NCI-H1092 (cell line): Measurements from ENCODE around the gene PRR20G.

Experiments used
- DNase-seq: peaks from one replicate; lab custom pipeline; 2025; lab: John Stamatoyannopoulos, UW

PRR20G gene

DNA sequence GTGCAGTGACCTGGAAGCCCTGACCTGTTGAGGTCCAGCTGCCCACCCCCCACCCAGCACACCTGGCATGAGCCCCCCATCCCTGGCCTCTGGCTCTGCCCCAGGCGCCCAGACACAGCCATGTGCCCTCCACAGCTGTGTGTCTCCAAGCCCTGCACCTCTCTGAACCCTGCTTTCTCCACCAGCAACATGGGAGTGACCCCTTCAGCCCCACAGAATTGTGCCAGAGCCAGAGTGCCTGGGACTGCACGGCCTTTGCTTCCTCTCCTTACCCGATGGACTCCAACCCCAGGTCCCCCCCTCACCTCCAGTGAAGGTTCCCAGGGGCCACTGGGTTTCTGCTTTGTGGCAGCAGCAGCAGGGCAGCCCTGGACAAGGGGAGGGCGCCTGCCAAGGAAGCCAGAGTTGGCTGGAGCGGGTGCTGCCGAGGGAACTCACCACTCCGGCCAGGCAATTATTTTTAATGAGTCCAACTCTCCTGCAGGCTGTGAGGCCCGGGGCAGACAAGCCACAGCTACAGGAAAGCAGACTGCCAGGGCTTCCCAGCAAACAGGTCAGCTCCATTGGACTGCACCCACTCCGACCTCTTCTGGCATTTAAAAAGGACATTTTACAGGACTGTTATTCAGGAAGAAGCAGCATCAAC is 24.1 kb downstream of the PRR20G start:
- no peak for DNase-seq

DNA sequence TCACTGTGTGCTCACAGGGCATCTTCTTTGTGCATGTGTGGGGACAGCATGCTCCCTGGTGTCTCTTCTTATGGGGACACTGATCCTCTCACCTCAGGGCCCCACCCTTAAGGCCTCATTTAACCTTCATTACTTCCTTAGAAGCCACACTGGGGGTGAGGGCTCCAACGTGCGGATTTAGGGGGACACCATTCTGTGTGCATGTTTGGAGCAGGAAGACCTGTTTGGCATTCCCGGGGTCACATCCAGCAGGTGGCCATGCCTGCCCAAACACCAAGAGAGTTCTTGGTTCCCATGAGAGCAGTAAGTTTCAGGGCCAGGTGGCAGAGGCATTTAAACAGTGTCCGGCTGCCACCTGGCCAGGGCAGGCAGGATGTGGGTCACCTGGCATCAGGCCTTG is 24.8 kb downstream of the PRR20G start:
- DNase-seq = no peak

DNA sequence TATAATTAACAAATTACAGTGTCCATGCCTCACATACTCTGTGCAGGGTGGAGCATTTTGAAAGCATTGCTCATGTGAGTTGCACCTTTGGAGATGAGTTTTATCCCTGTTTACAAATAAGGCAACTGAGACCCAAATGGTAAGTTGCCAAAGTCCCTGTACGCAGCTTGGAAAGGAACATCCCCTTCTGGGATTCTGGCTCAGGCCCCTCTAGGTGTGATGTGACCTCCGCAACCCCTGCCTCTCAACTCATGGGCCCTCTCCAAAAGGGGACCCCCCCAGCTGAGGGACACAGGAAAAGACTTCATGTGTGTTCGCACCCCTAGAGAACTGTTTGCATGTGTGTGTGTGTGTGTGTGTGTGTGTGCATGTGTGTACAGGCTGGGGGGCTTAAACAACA is 25.3 kb downstream of the PRR20G start:
- DNase-seq = no peak

DNA sequence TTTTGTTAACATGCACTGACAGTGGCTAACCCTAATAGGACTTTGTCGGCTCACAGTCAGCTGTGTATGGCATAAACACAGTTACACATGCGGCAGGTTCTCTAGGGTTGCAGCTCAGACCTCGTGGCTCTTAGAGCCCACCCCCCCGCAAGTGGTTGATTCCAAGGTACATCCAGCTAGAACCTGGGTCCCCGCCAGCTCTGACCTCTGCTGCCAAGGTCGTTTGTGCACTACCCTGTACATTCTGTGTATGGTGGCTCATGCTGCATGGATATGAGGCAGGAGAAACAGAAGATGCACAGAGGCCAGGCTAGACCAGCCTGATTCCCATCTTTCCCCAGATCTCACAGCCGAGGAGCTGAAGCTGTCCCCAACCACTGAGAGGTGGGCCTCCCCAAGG is 25.9 kb downstream of the PRR20G start:
- no peak for DNase-seq

DNA sequence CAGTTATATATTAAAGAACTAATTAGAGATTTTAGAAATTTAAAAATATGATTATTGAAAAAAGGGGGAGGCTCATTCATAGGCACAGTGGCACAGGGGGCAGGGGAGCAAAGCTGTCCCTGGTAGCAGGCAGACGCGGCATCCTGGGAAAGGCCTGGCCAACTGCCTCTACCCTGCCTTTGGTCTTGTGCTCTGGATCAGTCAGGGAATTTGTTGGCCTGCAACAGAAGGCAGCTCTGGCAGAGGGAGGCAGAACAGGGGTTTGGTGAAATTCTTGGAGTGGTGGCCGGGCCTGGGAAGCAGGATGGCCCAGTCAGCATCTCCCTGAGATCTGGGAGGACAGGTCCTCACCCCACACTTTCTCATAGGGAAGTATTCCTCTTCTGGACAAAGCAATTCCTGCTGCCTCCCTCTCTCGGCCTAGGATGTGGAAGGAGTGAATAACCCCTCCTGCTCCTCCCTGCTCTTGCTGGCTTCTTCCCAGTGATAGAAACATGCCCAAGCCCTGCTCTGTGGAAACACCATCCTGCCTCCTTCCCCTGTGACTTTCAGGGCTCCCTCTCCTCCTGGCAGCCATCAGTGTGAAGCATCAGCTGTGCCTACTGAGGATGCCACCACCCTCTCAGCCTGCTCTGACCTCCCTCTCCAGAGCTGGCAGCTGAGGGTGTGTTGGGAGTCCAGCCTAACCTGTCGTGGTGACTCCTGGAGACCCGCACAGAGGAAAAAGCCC is 26.9 kb downstream of the PRR20G start:
- DNase-seq = no peak

DNA sequence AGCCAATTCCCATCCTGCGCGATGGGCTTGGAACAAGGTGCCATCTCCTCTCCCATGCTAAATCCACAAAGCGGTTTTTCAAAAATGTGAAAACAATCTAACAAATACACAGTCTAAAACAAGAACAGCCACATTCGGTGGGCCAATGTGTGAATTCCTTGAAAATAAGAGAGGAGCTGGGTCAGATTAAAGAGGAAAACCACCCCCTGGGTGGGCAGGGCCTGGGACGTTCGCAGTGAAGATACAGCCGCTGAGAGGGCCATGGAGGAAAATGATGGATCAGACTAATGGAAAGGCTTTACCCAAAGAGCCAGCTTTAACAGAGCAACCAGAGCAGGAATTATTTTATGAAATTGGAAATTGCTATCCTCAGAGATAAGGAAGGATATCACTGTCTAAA is 27.4 kb downstream of the PRR20G start:
- DNase-seq = no peak

DNA sequence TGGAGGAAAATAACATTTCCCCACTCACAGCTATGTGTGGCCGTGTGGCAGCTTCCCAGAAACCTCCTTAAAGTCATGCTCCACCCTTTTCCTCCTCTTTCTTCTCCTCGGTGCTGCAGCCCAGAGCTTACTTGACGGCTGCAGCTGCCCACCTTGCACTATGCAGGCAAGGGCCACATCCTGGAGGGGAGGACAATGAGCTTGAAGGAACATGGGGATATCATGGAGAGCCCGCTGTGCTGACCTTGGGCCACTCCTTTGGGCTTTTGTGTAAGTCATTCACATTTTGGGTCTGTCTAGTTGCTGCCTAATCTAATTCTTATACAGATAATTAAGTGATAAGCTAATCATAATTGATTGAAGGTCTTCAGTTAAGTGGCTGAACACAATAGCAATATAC is 28.0 kb downstream of the PRR20G start:
- no peak for DNase-seq

DNA sequence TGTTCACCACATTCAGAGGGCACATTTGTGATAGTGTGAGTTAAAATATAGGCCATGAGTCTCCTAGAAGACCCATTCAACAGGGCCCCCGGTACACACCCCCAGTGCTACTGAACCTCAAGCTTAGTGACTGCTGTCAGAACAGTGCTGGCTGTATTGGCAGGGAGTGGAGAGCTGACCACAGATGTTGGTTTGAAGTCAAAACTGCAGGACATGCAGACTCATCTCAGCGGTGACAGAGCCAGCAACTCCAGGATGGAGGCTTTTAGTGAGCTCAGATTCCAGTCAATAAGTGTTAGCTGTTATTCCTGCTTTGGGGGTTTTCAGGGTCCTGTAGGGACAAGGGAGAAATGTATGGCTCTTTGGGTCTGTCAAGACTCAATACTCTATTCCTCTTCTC is 29.1 kb downstream of the PRR20G start:
- DNase-seq = no peak

DNA sequence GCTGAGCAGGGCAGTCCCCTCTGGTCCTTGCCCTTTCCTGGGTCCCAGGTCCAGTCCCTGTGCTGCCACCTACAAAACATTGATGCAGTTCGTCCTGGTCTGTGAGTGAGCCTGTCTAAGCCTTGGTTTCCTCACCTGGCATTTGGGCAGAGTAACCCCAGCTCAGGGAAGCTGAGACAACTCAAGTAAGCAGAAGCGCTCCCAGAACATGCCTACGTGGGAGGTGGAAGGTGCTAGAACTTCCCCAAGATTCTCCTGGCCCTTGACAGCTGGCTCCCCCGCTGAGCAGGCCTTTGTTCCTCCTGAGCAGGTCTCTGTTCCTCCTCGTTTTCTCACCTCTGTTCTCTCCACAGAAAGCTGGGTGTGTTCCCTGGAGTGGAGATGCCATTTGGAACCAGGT is 30.5 kb downstream of the PRR20G start:
- DNase-seq = no peak

DNA sequence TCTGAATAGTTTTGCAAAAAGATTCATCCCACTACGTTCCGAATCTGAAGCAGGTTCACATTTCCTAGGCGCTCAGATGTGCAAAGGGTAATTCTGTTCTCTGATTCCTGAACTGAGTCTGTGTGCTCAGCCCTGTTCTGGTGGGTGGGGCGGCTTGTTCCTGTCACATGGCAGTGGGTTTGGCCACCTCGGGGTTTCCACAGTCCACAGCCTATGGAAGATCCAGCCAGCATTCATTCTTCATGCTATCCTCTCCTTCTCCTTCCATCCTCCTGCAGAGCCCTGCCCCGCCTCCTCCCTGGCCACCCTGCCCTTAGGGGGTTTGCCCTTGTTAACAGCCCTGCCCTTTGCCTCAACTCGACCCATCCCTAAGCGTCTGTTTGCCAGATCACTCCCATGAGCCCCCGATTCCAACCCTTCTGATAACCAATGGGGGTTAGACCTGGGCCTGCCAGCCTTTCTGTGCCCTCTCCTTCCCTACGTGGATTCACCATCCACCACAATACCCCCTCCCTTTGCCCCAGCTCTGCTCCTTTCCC is 31.0 kb downstream of the PRR20G start:
- DNase-seq = no peak

DNA sequence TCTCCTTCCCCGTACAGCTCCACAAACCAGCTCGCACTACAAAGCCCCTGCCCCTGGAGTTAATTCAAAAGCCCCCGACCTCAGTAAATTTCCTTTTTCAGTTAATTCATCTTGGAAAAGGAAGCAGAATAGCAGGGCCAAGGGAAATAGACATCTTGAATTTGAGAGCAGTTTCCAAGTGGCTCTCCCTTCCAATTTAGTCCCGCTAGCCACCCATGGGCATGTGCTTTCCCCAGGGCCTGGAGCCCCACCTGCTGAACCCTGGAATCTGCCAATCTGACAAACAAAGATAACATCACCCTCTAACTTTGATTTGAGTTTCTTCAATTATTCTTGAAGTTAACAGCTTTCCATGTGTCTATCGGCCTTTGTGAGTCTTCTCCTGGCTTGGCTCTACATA is 31.7 kb downstream of the PRR20G start:
- no peak for DNase-seq

DNA sequence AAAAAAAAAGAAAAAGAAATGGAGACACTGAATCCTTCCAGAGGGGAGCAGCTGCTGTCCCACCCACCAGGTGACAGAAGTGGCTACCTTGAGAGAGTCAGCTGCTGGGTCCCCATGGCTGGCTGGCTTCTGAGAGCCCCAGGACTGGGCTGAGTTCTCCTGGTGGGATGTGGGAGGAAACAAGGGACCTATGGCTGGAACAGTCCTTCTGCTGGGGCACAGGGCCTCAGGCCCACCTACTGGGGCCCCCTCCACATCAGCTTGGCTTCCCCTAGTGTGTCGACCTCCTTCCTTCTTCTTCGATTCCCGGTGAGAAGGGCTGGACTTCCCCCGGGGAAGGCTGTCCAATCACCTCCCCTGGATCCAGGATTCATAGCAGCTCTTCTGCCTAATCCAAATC is 32.3 kb downstream of the PRR20G start:
- no peak for DNase-seq

DNA sequence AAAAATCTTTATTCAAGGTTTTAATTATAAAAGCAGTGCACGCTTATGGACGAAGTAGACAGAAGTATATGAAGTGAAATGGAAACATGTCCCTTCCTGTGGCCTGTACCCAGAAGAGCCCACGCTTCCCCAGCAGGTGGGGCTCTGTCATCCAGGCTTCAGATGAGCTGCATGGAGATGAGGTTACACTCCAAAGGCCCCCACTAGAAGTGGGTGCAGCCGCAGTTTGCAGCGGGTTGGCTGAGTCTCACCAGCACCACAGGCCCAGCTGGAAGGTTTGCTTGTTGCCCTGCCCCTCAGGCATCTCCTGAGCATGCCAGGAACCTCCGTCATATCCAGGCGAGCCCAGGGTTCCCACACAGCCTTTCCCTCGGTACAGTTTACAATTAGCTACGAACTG is 33.1 kb downstream of the PRR20G start:
- peak; percentile 23 for DNase-seq

DNA sequence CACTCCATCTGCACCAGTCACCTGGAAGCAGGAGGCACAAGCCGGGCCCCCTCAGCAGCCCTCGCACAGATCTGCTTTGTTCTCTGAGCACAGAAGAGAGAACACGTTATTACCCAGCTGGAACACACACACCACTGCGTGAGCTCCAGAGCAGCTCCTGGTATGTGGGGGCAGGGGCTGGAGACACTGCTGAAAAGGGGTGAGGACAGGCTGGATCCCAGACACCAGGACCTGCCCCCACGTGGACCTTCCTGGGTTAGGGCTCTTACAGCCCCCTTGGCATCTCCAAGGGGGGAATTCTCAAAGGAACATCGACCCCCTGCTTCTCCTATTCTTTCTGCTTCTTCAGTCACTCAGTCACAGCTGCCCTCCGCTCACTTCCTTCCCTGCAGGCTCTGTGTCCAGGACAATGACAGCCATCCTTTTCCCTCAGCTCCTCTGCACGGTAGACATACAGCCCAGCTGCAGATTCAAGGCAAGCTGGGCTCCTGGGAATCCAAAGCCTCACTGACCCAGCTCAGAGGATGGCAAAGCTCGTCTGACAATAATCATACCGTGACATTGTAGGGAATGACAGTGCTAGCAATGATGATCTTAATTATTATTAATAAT is 33.7 kb downstream of the PRR20G start:
- no peak for DNase-seq

DNA sequence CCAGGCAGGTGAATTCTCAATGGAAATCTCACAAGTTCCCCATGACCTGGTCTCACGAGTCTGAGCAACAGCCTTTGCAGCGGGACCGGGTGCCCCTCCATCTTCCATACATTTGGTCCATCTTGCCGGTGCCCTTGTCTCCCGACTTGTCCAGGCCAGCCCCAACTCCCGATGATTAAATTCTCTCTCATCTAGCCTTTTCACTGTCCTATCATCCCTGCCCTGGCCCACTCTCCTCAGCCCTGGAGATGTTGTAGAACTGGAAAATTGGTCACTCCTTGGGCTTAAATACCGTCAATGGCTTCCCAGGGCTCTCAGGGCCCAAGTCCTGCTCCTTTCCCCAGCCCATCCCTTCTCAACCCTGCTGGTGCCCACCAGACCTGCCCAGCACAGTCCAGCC is 34.4 kb downstream of the PRR20G start:
- DNase-seq = no peak

DNA sequence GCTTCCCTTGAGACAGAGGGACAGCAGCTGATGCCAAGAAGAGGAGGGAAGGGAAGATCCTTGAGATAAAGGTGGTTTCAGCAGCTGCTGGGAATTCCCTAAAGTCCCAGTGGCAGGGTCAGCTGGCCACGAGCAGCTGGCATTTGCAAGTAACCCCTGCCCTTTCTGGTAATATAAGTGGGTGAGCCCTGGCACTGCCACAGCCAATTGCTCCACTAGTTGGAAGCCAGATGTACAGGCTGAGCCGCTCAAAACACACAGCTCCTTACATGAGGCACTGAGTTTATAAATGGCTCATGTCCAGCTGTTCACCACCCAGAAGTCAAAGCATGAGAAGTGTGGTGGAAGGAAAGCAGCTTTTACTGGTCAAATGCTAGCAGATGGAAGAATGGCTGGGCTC is 35.4 kb downstream of the PRR20G start:
- DNase-seq = no peak

DNA sequence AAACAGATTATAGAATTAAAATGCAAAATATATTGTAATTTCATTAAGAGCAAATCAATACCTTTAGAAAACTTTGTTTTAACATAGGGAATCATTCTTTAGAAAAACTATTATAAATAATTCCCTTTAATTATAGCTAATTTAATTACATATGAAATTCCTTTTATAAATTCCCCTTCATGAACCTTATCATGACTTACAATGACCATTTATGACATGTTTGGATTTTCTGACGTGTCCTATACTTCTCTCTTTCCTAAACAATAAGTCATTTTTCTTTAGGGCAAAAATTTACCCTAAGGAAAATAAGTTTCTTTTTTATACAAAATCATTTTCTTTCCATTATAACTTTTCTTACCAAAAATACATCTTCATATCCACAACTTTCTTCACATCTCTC is 37.8 kb downstream of the PRR20G start:
- DNase-seq = no peak

DNA sequence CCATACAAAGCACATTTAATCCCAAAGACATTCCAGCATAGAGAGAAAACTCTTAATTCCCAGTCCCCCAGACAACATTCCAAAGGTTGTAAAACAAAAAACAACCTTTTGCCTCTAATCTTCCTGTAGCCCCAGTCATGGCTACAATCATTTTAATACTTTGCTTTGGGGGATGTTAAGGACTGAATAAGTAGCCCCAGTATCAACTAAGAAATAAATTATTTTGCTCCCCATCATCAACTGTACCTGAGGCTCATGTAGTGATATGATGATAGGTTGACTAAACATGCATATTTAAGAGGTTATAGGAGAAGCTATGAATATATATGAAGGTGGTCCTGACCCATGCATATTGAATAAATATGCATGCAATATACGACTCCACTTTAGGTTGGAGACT is 40.6 kb downstream of the PRR20G start:
- no peak for DNase-seq

DNA sequence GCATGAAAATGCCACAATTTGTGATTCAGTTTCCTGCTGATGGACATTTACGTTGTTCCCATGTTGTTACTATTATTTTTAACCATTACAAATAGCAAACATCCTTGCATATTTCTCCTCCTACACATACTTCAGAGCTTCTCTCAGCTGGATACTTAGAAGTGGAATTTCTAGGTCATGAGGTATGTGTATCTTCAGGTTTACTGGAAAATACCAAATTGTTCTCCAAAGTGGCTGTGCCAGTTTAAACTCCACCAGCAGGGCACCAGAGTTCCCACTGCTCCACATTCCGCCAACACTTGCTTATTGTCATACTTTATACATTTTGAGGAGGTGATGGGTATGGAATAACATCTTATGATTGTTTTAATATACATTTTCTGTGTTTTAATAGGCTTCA is 49.2 kb downstream of the PRR20G start:
- no peak for DNase-seq

DNA sequence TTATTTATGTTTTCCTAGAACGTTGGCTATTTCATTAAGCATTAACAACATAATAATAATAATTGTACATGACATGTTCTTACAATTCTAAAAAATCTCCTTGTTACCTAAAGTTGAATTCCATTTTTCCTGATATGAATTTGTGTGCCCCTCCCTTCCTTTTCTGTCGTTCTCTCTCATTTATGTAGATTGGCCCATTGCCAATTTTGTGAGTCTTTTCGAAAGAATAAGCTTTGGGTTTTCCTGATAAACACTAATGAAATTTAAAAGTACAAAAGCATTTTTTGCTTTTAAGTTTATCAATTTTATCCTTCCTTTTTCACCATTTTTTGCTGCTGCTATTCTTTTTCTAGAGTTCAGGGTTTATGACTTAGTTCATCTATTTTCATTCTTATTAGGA is 50.0 kb downstream of the PRR20G start:
- DNase-seq = no peak

DNA sequence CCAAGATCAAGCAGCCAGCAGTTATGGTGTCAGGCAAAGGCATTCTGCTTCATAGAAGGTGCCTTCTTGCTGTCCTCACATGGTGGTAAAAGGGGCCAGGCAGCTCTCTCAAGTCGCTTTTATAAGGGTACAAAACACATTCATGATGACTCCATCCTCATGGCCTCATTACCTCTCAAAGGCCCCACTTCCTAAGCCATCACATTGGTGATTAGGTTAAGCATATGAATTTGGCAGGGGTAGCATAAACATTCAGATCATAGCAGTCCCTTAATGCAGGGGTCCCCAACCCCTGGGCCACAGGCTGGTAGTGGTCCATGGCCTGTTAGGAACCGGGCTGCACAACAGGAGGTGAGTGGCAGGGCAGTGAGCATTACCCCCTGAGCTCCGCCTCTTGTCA is 52.1 kb downstream of the PRR20G start:
- DNase-seq = no peak

DNA sequence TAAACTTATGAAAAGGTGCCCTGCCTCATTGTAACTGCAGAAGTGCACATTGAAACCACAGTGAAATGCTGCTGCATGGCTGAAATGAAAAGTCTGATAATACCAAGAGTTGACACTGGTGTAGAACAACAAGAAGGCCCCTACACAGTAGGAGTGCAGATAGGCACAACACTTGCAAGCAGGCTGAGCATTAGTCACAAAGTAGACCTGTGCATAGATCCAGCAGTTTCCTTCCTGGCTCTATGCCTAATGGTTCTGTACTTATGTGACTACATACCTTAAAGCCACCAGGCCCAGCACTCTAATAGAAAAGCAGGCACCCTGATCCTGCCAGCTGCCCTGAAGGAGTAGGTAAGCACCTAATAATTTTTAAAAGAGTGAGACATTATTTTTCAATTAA is 53.1 kb downstream of the PRR20G start:
- no peak for DNase-seq
